OCI-LY7 (cell line): ENCODE results near the gene EIF3A. TPM values are rescaled to one million over a fixed set of nuclear protein-coding genes. Genes with fewer than 3 reads are reported as not detected.

Experiments used
- Bru-seq: library from RNA; stranded (reverse); fragments of 400-500 nt; gene quantifications from one replicate; lab custom pipeline; 2021; lab: Mats Ljungman, UMichigan
- BruChase-seq, 2 experiments: library from RNA; stranded (reverse); fragments of 400-500 nt; gene quantifications; one replicate each; lab custom pipeline; 2021; lab: Mats Ljungman, UMichigan
- BruUV-seq: library from RNA; stranded (reverse); fragments of 400-500 nt; replicated peaks from 2 replicates; lab custom pipeline; 2021; lab: Mats Ljungman, UMichigan
- CTCF ChIA-PET: fragments of 300-600 bp; sonication (Branson Sonifier 250); formaldehyde crosslinking; loops from one replicate; lab custom pipeline; 2022; ENCODE audit warnings: antibody characterized with exemption; ENCODE audit not compliant: unreplicated experiment; lab: Charles Lee
- POLR2A ChIA-PET: fragments of 300-600 bp; sonication (Branson Sonifier 250); formaldehyde crosslinking; loops from one replicate; lab custom pipeline; 2022; ENCODE audit warnings: antibody characterized with exemption; lab: Charles Lee
- DNase-seq: peaks from one replicate; pipeline ENCODE4 v3.0.0-alpha.2; 2015; ENCODE audit warnings: low spot score
- H2AFZ ChIP-seq: fragments of 200-600 bp; sonication (generic), shearing (Covaris generic); 2 replicates; pipeline ENCODE4 v1.6.1; 2014; ENCODE audit warnings: mild to moderate bottlenecking, antibody characterized with exemption, low read length, moderate library complexity
- H3K27ac ChIP-seq: fragments of 200-600 bp; sonication (generic); 2 replicates; pipeline ENCODE4 v1.5.1; 2014; ENCODE audit warnings: mixed run types, low read depth, mild to moderate bottlenecking, moderate library complexity, low read length, inconsistent platforms; ENCODE audit not compliant: poor library complexity, severe bottlenecking
- H3K36me3 ChIP-seq: fragments of 200-600 bp; sonication (generic); 2 replicates; pipeline ENCODE4 v1.6.1; 2014; ENCODE audit warnings: mild to moderate bottlenecking, antibody characterized with exemption, low read length, moderate library complexity, mixed read lengths; ENCODE audit not compliant: insufficient read depth
- H3K4me1 ChIP-seq: fragments of 200-600 bp; sonication (generic); 2 replicates; pipeline ENCODE4 v1.5.1; 2014; ENCODE audit warnings: mild to moderate bottlenecking, low read length; ENCODE audit not compliant: insufficient read depth, poor library complexity, severe bottlenecking
- H3K4me2 ChIP-seq: fragments of 200-600 bp; sonication (generic); 2 replicates; pipeline ENCODE4 v1.6.1; 2014; ENCODE audit warnings: mild to moderate bottlenecking, low read length
- H3K4me3 ChIP-seq: fragments of 200-600 bp; sonication (generic); 2 replicates; pipeline ENCODE4 v1.5.1; 2014; ENCODE audit warnings: mild to moderate bottlenecking, low read depth, low read length; ENCODE audit not compliant: poor library complexity, severe bottlenecking
- H3K79me2 ChIP-seq: fragments of 200-600 bp; sonication (generic); 2 replicates; pipeline ENCODE4 v1.6.1; 2016; ENCODE audit warnings: low read depth, mild to moderate bottlenecking, low read length, moderate library complexity, mixed read lengths; ENCODE audit not compliant: insufficient read depth
- H3K9me2 ChIP-seq: fragments of 200-600 bp; sonication (generic); 2 replicates; pipeline ENCODE4 v1.6.1; 2016; ENCODE audit warnings: mild to moderate bottlenecking, low read length, mixed read lengths; ENCODE audit not compliant: insufficient read depth
- H3K9me3 ChIP-seq: fragments of 200-600 bp; sonication (generic); 2 replicates; pipeline ENCODE4 v1.6.1; 2014; ENCODE audit warnings: mild to moderate bottlenecking, mixed run types, low read length, mixed read lengths
- H4K20me1 ChIP-seq: fragments of 200-600 bp; sonication (generic); 2 replicates; pipeline ENCODE4 v1.6.1; 2014; ENCODE audit warnings: mild to moderate bottlenecking, antibody characterized with exemption, low read length, moderate library complexity, mixed read lengths; ENCODE audit not compliant: insufficient read depth
- CTCF ChIP-seq: fragments of 200-600 bp; sonication (generic); conservative IDR thresholded peaks from 2 replicates; pipeline ENCODE4 v1.5.1; 2014; ENCODE audit warnings: mild to moderate bottlenecking, antibody characterized with exemption, low read length, moderate library complexity, mixed read lengths
- EZH2phosphoT487 ChIP-seq: fragments of 200-600 bp; sonication (generic); IDR thresholded peaks from 2 replicates; pipeline ENCODE4 v1.6.1; 2018; ENCODE audit warnings: low read depth, borderline replicate concordance, mild to moderate bottlenecking, mixed run types, antibody characterized with exemption, low read length, moderate library complexity, mixed read lengths
- intact Hi-C: fragments of 100-400 bp; cut with micrococcal nuclease; formaldehyde crosslinking; loops from one replicate; pipeline ENCODE4 v1.10.0; 2022; ENCODE audit not compliant: unreplicated experiment
- long read RNA-seq: library from polyadenylated mRNA; stranded (forward); transcript quantifications from one replicate; pipeline ENCODE4 v2.0.0, GENCODE V29; 2022
- total RNA-seq, 2 experiments: library from RNA; depleted of rRNA in 1 of 2; stranded (reverse); fragments of >200 nt in 1 of 2; shearing (Covaris generic) in 1 of 2; gene quantifications; 2 replicates each; pipeline ENCODE4 v1.2.3, GENCODE V29; 2014 to 2022

Gene EIF3A
- total RNA-seq (2014; rRNA removed; shearing (Covaris generic)) (83.0 and 96.2 TPM in 2 replicates), total RNA-seq (2022) (161 and 171 TPM in 2 replicates), Bru-seq, nascent RNA (percentile 98 among the genes with signal in this experiment), BruChase-seq, experiment 1, labeled RNA remaining after a 6-hour chase (percentile 98 among the genes with signal in this experiment), BruChase-seq, experiment 2, labeled RNA remaining after a 2-hour chase (percentile 98 among the genes with signal in this experiment)
- long read RNA-seq, full-length matches to known transcripts, result 289 of 387 reads
- long read RNA-seq, partial matches to known transcripts, result 69 of 387 reads
- long read RNA-seq, other reads (novel, unspliced or antisense), result 29 of 387 reads

GRCh38 chr10:119080521-119081259 lies at the start of gene EIF3A:
Gene EIF3A (minus strand): TSS chr10:119080817. CDS start chr10:119080676, 141 bp downstream.
- peak; percentile 94 for DNase-seq
- intact Hi-C loops, result loop anchor here (1.0 to 10.0 kb wide), 3 partner anchors 85 to 624 kb away; partner anchors contain the start of gene SFXN4
- H3K4me1 ChIP-seq, result peaks cover 45% of the 10 kb centered on the region
- peaks cover 58% of the 10 kb centered on the region for H3K79me2 ChIP-seq
- H3K9me2 ChIP-seq, result no peaks in the 10 kb centered on the region
- no peak for TF ChIP-seq CTCF
- TF ChIP-seq EZH2phosphoT487, result no peak
- POLR2A ChIA-PET, result interaction anchor here (0.7 to 1.9 kb wide), 4 partner anchors 12 to 42 kb away, joined by 3 to 10 read pairs (median 4); partner anchors contain the start of gene DENND10
- H3K27ac ChIP-seq, result peak within 1 kb of the TSS; percentile 70
- BruUV-seq, result no TSS peak
- H2AFZ ChIP-seq, result peak within 1 kb of the TSS; percentile 69
- H3K9me3 ChIP-seq, result no peaks in the 10 kb centered on the region
- CTCF ChIA-PET, result no interaction called here
- H3K36me3 ChIP-seq, result peaks cover 47% of the 10 kb centered on the region
- peak within 1 kb of the TSS; percentile 75 for H3K4me2 ChIP-seq
- H3K4me3 ChIP-seq, result peak within 1 kb of the TSS; percentile 79
- H4K20me1 ChIP-seq, result peaks cover 26% of the 10 kb centered on the region

DNA sequence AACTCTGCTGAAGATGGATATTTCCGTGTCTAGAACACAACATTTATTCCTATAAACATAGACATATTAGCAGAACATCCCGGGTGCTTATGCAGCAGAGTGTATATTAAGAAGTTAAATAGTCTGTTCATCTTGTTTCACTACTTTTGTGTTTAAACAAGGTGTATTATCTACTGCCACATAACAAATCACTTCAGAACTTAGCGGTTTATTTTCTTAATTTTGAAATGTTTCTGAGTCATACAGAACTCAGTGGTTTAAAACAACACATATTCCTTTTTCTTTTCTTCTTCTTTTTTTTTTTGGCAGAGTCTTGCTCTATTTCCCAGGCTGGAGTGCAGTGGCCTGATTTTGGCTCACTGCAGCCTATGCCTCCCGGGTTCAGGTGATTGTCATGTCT lies 49.1 kb upstream of the EIF3A start:
- no peak overlapping the region for H3K4me2 ChIP-seq
- POLR2A ChIA-PET, result interaction anchor here (1.0 to 1.1 kb wide), 2 partner anchors 11 to 235 kb away, joined by 3 read pairs; no protein-coding TSS in a partner anchor
- intact Hi-C loops, result no loop called here
- BruUV-seq, result no TSS peak
- peaks cover 22% of the 10 kb centered on the region for H3K4me1 ChIP-seq
- no peaks in the 10 kb centered on the region for H3K9me2 ChIP-seq
- H3K79me2 ChIP-seq, result no peaks in the 10 kb centered on the region
- H3K36me3 ChIP-seq, result peaks cover 64% of the 10 kb centered on the region
- H3K27ac ChIP-seq, result no peak overlapping the region
- H2AFZ ChIP-seq, result no peak overlapping the region
- no peaks in the 10 kb centered on the region for H3K9me3 ChIP-seq
- no peak overlapping the region for H3K4me3 ChIP-seq
- TF ChIP-seq CTCF (no peak), EZH2phosphoT487 (no peak)
- no peaks in the 10 kb centered on the region for H4K20me1 ChIP-seq
- DNase-seq, result no peak
- CTCF ChIA-PET, result no interaction called here
